HG03565 (cell line): ENCODE results near the gene DEFB131B.
A peak's percentile ranks its signal among the peaks of the same experiment; 100 is the strongest.
"Not testable (repeated sequence)": the region's sequence is repeated elsewhere in the genome, so short reads cannot be mapped to it uniquely, and the experiment has no call there.

Source experiments
- ATAC-seq: cut with Tn5 transposase; IDR thresholded peaks from one replicate; pipeline ENCODE4 v1.9.1; 2021; ENCODE audit warnings: mild to moderate bottlenecking, moderate library complexity; ENCODE audit not compliant: unreplicated experiment

The DEFB131B gene

GRCh38 chr11:71910775-71911174 lies 32.5 kb downstream of the DEFB131B start:
- ATAC-seq, result not testable (repeated sequence)

DNA sequence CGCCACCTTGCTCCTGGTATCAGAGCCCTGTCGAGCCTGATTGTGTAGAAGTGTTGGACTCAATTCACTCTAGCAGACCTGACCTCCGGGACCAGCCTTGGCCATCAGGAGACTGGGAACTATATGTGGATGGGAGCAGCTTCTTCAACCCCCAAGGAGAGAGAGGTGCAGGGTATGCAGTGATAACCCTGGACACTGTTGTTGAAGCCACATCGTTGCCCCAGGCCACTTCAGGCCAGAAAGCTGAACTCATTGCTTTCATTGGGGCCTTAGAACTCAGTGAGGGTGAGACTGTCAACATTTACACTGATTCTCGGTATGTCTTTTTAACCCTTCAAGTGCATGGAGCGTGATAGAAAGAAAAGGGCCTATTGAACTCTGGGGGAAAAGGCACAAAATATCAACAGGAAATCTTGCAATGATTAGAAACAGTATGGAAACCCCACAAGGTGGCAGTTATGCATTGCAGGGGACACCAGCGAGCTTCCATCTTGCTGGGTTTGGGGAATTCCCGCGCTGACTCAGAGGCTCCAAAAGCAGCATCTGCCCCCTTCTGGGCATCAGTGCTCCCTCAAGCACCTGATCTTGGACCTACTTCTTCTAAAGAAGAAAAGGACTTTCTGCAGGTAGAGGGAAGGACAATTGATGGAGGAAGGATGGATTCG lies 33.2 kb downstream of the DEFB131B start:
- ATAC-seq, result not testable (repeated sequence)

- not testable (repeated sequence) for ATAC-seq
These were observed 33.7 kb downstream of the DEFB131B start for GRCh38 chr11:71911986-71912340.

DNA sequence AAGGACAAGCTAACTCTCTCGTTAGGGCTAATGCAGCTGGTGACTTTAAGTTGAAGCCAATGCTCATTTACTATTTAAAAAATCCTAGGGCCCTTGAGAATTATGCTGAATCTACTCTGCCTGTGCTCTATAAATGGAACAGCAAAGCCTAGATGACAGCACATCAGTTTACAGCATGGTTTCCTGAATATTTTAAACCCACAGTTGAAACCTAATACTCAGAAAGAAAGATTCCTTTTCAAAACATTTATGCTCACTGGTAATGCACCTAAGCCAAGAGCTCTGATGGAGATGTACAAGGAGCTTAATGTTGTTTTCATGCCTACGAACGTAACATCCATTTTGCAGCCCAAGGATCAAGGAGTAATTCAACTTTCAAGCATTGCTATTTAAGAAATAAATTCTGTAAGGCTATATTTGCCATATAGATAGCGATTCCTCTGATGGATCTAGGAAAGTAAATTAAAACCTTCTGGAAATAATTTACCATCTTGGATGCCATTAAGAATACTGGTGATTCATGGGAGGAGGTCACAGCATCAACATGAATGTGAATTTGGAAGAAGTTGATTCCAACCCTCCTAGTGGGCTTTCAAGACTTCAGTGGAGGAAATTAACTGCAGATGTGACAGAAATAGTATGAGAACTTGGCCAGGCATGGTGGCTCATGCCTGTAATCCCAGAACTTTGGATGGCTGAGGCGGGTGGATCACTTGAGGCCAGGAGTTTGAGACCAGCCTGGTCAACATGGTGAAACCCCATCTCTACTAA lies 35.7 kb downstream of the DEFB131B start:
- ATAC-seq, result no peak

DNA sequence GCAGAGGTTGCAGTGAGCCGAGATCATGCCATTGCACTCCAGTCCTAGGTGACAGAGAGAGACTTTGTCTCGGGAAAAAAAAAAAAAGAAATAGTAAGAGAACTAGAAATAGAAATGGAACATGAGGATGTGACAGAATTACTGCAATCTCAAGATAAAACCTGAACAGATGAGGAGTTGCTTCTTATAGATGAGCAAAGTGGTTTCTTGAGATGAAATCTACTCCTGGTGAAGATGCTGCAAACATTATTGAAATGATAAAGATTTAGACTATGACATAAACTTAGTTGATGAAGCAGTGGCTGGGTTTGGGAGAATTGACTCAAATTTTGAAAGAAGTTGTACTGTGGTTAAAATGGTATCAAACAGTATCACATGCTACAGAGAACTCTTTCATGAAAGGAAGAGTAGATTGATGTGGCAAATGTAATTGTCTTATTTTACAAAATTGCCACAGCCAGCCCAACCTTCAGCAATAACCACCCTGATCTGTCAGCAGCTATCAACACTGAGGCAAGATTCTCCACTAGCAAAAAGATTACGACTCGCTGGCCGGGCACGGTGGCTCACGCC lies 36.5 kb downstream of the DEFB131B start:
- no peak for ATAC-seq

GRCh38 chr11:71917646-71918140 lies 39.4 kb downstream of the DEFB131B start:
- no peak for ATAC-seq

DNA sequence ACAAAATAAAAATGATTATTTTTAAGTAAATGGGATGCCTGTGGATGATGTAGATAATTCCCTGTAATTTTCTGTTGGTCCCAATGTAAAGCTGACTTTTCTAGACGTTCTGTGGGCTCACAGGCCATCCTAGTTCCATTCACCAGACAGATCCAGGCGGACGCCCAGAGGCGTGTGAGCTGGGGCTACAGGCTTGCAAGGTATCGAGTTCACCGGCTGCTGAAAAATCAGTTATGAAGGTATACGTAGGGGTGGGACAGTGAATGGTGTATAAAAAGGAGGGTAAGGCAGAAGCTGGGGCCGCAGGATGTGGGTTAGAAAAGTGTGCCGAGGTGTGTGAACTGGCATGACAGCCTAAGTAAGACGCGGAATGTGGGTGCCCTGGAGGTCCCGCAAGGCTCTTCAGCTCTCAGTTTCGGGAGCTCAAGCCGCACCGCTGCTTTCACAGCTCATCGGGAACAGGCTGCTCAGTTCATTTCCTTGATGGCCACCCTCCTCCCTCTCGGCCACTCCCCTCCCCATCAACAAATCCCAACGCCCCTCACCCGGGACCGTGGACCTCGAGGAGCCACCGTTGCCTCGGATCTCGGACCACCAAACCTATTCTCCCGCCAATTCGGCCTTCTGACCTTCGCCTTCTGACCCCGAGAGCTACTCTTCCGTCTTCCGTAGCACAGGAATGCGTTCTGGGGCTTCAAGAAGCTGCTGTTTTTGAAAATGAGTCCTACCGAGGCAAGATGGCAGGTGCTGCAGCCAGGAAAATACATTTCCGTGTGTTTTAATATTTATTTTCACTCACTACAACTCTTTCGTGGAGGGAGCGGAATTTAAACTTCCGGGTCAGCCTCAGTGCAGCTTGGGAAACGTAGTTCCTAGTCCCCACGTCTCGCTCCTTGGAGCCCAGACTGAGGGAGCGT lies 49.8 kb downstream of the DEFB131B start, which contains the start of gene XNDC1N:
Gene XNDC1N, minus strand, starts transcription at position 775 of the 917 bp plus-strand sequence. CDS start 5,241 bp downstream, outside the sequence.
- ATAC-seq, result peak; percentile 47

DNA sequence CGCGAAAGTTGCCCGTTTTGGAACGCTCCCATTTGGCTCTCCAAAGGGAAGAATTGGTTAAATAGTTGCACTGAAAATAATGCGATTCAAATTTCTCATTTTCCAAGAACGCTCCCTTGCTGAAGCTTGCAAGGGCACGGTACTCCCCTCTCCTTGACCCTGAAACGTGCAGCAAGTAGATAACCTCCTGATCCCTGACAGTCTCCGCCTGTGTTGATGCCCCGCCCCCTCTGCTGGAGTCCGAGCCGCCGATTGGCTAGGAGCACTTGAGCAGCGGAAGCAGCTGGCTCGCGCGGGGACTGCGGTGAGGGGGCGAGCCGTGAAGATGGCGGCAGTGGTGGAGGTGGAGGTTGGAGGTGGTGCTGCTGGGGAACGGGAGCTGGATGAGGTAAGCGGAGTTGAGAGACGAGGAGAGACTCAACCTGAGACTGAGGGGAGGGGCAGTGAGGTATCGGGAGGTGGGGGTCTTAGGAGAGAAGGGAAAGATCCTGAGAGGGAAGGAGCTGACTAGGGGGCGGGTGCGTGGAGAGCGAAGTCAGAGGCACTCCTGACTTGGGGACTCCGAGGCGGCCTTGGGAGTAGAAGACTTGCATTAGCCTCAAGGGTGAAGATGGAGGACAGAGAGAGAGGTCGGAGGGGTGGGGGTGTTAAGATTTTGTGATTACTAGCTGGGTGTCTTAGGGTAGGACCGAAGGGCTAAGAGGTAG lies 50.6 kb downstream of the DEFB131B start, which contains the start of gene RNF121:
Gene RNF121, plus strand, starts transcription at position 310 of the 707 bp plus-strand sequence. Its CDS starts 16 bp downstream, at position 326.
- peak; percentile 73 for ATAC-seq

DNA sequence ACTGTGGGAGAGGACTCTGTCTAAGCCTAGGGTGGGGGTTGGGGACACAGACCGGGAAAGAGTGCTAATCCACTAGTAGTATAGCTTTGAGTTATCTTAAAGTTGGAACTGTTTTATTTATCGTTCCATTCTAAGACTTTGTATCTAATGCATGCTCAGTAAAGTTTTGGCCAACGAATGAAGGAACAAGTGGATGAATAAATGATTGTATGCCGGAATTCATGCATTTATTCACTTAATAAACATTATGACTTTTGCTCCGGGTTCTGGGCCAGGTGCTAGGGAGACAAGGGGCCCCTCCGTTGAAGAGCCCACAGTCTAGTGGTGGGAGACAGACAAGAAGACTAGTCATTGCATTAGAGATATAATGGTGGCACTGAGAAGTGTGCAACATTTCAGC lies 51.2 kb downstream of the DEFB131B start:
- no peak for ATAC-seq

DNA sequence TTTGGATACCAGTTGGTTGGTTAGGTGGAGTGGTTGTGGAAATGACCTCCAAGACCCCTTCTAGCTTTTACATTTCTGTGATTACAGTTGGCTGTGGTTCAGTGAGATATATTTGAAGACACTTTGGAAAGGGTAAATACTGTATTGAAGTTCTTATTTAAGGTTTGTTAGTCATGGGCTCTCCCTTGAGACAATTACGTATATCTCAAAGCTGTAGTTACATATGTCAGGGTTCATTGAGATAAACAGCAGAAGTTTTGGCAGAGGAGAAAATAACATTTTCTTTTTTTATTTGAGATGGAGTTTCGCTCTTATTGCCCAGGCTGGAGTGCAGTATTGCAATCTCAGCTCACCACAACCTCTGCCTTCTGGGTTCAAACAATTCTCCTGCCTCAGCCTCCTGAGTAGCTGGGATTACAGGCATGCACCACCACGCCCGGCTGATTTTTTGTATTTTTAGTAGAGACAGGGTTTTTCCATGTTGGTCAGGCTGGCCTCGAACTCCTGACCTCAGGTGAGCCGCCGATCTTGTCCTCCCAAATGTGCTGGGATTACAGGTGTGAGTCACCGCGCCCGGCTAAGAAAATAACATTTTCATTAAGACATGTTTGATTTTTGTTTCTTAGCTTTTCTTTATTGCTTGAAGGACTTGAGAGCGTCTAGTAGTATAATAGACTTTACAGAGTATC lies 52.4 kb downstream of the DEFB131B start:
- ATAC-seq, result no peak

DNA sequence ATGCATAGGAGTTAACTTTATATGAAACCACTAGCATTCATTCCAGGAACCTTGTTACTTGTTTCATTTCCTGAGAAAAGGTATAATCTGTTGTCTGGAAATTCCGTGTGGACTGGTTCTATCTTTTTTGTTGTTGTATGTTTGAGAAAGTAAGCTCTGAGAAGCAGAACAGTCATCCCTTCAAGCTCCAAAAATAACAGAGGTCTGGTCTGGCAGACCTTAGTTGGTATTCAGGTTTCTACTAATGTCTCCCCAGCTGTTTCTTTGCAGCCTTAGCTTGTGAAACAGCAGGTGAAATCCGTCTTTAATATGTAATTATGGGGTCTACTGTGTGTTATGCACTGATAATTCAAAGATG lies 53.0 kb downstream of the DEFB131B start:
- ATAC-seq, result no peak

- ATAC-seq, result no peak
These were observed 55.1 kb downstream of the DEFB131B start for GRCh38 chr11:71933141-71933933.
